GM21390 (cell line): Measurements from ENCODE around the gene SPPL2C.

Experiments
- ATAC-seq: cut with Tn5 transposase; IDR thresholded peaks from one replicate; pipeline ENCODE4 v1.9.1; 2021; ENCODE audit not compliant: unreplicated experiment

Gene SPPL2C

DNA sequence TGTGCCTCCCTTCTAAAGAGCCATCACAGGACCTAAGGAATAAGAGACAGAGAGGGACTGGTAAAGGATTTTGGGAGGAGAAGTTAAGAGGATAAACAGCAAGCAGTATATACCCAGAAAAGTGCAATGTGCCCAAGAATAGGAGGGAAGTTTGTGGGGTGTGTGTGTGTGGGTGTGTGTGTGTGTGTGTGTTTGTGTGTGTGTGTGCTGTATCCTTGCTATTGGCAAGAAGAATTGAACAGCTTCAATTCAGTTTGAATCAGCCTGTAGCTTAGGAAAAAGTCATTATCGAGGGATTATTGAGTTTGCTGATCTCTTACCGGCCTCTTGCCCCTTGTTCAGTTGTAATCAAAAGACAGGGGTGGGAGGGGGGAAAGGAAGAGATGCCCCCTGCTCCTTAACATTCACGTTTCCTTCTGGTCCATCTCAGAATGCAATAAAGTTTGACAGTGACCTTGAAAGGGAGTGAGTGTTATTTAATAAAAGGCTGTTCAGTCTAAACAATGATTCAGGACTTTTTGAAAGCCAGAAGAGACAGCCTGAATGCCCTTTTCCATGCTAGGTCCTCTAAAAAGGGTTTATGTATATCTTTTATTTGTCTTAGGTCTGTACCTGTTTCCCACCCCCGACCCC lies 25.8 kb downstream of the SPPL2C start:
- no peak for ATAC-seq

DNA sequence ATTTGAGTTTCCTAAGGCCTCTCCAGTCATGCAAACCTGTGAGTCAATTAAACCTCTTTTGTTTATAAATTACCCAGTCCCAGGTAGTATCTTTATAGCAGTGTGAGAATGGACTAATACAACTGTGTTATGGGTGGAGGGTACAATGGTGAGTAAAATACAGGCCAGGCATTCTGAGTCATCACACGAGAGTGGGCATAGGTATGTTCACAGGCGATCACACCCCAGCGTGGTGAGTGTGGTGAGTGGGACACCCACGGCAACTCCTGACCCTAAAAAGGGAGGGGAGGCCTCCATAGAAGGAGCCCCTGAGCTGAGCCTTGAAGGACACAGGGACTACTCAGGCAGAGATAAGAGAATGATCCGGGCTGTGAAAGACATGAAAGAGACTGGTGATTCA lies 27.0 kb downstream of the SPPL2C start:
- no peak for ATAC-seq

DNA sequence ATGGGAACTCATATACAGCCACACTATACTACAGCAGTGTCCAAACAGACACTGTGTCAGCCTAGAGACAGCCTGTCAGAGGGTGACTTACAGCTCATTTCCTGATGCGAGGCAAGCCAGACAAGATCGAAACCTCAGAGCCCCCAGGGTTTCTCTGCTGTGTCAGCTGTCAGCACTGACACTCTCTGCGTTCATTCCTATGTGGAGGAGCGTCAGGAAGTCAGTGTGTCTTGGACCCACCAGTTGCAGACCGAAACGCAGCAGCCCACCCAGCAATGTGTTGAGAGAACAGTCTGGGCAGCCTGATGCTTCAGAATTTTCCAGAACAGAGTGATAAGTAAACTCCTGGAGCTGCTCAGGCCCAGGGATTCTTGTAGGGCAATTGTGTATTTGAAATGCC lies 29.0 kb downstream of the SPPL2C start:
- no peak for ATAC-seq

DNA sequence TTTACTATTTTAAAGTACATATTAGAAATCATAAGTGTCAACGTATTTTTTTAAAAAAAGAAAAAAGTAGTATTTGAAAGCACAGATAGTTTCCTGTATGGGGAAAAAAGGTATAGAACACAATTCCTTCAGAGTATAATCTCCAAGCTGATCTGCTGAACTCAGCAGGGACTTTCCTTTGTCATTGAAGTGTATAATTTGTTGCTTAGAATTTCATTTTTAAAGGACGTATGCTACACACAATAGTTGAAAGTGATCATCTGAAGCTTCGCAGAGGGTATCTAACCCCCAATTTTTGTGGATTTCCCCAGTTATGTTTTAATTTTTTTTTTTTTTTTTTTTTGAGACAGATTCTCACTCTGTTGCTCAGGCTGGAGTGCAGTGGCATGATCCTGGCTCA lies 29.5 kb downstream of the SPPL2C start:
- no peak for ATAC-seq

DNA sequence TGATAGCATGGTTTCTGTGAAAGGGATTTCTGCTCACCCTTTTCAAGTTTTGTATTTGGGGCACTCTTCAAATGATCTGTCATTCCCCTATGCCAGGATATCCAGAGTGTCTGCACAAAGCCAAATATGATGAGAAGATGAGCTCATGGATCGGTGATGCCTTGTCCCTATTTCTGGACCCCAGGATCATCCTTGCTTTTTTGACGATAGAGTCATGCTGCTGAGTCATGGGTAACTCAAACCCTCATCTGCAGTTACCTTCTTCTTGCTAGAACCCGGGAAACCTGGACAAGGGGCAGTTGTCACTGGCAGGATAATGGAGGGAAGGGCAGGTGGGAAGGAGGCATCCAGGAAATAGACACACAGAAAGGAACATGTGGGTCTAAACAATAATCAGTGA lies 31.9 kb downstream of the SPPL2C start:
- no peak for ATAC-seq

DNA sequence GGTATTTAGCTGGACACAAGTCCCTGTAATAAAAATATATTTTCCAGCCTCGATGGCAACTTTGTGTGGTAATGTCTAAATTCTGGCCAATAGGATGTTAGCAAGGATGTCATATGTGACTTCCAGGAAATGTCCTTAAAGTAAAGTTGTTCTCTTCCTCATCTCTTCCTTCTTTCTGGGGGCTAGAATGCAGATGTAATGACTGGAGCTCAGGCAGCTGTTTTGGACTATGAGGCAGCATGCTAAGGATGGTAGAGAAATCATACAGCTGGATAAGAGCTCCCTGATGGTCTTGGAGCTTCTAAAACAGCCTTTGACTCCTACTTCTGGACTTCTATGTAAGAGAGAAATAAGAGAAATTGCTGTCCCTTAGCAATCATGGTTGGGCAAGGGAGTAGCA lies 32.8 kb downstream of the SPPL2C start:
- no peak for ATAC-seq

DNA sequence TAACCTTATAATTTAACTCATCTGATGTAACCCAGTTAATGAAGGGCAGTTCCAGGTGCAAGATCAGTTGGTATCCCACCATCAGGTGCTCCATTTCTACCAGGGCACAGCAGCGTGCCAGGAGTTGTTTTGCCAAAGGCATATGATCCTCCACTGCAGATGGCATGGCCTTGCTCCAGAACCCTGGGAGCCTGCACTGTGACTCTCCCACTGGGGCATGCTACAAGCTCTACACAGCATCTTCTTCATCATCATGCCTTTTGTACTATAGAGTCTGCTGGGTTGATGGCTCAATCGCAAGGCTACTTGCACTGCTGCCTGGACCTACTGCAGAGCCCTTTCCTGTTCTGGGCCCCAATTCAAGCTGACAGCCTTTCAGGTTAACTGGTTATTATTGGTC lies 38.4 kb downstream of the SPPL2C start:
- no peak for ATAC-seq

DNA sequence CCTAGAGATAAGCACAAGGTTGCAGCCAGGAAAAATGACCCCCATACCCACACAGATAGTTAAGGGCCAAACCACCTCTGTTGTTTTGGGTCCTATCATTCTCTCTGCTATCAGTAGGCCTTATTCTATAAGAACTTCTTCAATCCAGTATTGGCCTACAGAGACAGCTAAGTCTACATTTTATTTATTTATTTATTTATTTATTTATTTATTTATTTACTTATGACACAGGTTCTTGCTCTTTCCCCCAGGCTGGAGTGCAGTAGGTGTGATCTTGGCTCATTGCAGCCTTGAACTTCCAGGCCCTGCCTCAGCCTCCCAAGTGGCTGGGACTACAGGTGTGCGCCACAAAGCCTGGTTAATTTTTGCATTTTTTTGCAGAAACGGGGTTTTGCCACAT lies 42.2 kb downstream of the SPPL2C start:
- ATAC-seq, result no peak

DNA sequence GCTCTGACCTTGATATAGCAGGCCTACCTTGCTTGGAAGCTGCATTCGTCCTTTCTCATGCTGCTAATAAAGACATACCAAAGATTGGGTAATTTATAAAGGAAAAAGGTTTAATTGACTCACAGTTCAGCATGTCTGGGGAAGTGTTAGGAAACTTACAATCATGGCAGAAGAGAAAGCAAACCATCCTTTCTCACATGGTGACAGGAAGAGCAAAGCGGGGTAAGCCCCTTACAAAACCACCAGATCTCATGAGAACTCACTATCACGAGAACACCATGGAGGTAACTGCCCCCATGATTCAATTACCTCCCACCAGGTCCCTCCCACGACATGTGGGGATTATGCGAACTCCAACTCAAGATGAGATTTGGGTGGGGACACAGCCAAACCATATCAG lies 43.7 kb downstream of the SPPL2C start:
- no peak for ATAC-seq

DNA sequence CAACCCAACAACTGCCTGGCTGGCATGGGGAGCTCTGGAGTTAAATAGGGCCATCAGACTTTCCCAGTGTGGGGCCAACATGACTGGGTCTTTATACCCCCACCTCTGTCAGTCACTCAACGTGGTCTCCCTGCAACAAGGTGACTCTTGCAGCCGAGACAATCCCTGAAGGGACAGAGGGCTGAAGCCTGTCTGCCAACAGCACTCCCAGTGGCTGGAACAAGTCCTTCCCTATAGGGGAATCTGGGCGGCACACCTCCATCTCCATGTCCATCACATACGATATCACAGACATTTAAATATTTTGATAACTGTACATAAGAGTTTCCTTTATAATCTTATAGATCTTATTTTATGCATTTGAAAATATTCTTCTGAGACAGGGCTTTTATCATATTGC lies 44.9 kb downstream of the SPPL2C start:
- ATAC-seq, result no peak

DNA sequence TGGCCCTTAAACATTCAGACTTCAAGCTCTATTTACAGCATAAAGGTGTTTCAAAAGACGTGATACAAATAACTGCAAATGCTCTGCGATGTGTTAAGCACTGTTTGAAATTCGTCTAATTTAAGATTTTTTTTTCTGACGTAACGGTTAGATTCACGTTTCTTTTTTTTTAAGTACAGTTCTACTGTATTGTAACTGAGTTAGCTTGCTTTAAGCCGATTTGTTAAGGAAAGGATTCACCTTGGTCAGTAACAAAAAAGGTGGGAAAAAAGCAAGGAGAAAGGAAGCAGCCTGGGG lies 49.0 kb downstream of the SPPL2C start:
- ATAC-seq, result no peak

DNA sequence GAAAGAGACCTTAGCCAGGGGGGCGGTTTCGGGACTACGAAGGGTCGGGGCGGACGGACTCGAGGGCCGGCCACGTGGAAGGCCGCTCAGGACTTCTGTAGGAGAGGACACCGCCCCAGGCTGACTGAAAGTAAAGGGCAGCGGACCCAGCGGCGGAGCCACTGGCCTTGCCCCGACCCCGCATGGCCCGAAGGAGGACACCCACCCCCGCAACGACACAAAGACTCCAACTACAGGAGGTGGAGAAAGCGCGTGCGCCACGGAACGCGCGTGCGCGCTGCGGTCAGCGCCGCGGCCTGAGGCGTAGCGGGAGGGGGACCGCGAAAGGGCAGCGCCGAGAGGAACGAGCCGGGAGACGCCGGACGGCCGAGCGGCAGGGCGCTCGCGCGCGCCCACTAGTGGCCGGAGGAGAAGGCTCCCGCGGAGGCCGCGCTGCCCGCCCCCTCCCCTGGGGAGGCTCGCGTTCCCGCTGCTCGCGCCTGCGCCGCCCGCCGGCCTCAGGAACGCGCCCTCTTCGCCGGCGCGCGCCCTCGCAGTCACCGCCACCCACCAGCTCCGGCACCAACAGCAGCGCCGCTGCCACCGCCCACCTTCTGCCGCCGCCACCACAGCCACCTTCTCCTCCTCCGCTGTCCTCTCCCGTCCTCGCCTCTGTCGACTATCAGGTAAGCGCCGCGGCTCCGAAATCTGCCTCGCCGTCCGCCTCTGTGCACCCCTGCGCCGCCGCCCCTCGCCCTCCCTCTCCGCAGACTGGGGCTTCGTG lies 49.5 kb downstream of the SPPL2C start, which contains the start of gene MAPT:
Gene MAPT, plus strand, starts transcription at position 533 of the 763 bp plus-strand sequence. CDS start 67,784 bp downstream, outside the sequence.
- peak; percentile 80 for ATAC-seq

DNA sequence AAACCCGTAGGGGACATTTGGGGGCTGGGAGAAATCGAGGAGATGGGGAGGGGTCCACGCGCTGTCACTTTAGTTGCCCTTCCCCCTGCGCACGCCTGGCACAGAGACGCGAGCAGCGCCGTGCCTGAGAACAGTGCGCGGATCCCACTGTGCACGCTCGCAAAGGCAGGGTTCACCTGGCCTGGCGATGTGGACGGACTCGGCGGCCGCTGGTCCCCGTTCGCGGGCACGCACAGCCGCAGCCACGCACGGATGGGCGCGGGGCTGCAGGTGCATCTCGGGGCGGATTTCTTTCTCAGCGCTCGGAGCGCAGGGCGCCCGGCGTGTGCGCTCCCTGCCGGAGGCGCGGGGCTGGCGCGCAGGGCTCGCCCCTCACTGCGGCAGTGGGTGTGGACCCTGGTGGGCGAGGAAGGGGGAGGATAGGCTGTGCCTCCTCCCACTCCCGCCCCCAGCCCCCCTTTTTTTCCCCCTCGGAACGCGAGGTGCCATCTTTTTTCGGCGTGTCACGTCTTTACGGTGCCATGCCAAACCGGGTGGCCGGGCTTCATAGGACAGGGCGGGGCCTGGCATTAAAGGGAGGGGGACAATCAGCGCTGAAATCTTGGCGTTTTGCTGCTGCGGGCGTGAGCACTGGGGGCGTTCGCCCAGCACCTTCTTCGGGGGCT lies 50.8 kb downstream of the SPPL2C start:
- ATAC-seq, result no peak

DNA sequence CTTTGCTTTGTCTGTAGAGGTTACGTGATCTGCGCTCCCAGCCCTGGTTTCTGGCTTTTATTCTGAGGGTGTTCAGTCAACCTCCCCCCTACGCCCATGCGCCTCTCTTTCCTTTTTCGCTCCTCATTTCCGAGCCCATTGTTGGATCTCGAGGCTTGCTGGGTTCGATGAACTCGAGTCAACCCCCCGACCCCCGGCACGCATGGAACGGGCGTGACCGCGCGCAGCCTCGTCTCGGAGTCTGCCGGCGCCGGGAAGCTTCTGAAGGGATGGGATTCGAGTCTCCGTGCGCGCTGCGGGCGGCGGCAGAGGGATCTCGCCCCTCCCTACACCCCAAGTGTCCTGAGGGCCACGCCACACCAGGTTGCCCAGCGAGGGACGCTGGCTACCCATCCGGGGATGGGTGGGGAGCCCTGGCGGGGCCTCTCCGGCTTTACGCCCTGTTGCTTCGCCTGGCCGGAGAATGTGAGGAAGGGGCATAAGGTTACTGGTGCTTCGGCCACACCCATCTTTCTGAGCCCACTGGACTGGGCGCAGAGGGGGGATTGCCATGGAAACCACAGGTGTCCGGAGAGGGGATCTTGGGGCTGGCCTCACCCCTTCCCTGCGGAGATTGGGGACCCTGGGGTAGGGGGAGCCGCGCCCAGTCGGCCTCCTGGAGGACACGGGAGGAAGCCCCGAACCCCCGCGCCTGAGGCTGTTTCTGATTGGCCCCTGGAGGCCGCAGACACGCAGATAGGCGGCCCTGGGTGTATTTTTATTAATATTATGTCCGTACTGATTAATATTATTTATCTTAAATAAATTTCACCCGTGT lies 51.5 kb downstream of the SPPL2C start:
- ATAC-seq, result no peak
